Duodenal mucosa (tissue), 2 donors: ENCODE measurements around the gene METRNL.
A peak's percentile ranks its signal among the peaks of the same experiment; 100 is the strongest.

Experiments used
- H3K27ac ChIP-seq: one replicate; pipeline ENCODE4 v1.7.0; 2013; ENCODE audit warnings: low read depth, low read length
- H3K27me3 ChIP-seq, 2 donors: one replicate each; pipeline ENCODE4 v1.7.0; 2013; ENCODE audit warnings: low read length in 2 of 2, control low read depth in 1 of 2; ENCODE audit not compliant: insufficient read depth in 2 of 2, control insufficient read depth in 1 of 2
- H3K36me3 ChIP-seq, 2 donors: one replicate each; pipeline ENCODE4 v1.7.0; 2013; ENCODE audit warnings: low read length in 2 of 2, control low read depth in 1 of 2; ENCODE audit not compliant: insufficient read depth in 2 of 2, control insufficient read depth in 1 of 2
- H3K4me1 ChIP-seq, 2 donors: one replicate each; pipeline ENCODE4 v1.7.0; 2013; ENCODE audit warnings: low read length in 2 of 2, control low read depth in 1 of 2; ENCODE audit not compliant: insufficient read depth in 2 of 2, control insufficient read depth in 1 of 2
- H3K4me3 ChIP-seq, 2 donors: one replicate each; pipeline ENCODE4 v1.7.0; 2013; ENCODE audit warnings: low read length in 2 of 2, low read depth in 1 of 2
- H3K9ac ChIP-seq, 2 donors: one replicate each; pipeline ENCODE4 v1.7.0; 2013; ENCODE audit warnings: low read length in 2 of 2, low read depth in 1 of 2
- H3K9me3 ChIP-seq, 2 donors: one replicate each; pipeline ENCODE4 v1.7.0; 2013; ENCODE audit warnings: low read length in 2 of 2, control low read depth in 1 of 2; ENCODE audit not compliant: control insufficient read depth in 1 of 2

METRNL gene

DNA sequence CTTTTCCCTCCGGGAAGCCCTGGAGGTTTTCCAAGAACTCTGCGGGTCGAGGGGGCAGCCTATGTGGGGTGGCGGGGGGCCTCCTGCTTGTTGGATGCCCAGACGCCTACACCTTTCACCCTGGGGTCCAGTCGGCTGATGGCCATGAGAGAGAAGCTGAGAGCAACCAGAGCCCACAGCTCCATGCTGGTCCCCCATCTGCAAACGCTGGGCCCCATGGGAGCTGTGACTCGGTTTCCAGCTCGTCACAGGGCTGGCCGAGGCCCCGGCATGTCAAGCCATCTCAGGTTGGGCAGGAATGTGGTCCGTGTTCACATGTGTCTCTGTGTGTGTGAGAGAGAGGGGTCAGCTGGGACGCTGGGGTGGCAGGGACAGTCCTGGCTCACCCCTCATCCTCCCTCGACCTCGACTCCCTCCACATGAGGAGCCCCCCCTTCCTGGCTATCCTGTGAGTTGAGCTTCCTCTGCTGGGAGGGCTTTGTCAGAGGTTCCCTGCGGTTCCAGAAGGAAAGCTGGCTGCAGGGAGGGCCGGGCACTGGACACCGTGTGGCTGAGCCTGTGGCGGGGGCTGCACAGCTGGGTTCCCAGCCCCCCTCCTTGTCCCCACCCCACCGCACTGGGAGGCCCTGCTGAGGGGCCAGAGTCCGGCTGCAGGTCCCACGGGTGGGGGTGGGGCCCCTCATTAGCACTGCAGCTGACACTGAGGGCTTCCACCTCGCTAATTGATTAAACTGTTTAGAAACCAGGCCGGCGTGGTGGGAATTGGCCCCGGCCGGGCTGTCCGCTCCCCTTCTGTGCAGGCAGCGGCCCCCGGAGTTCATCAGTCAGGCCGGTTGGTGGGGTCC is 19.1 kb downstream of the METRNL start:
- Histone ChIP-seq H3K27ac (no peak overlapping the region), H3K27me3 (peaks cover 0 to 3% of the 10 kb centered on the region in 2 donors), H3K4me3 (peak overlapping the region; percentile 16 to 22), H3K36me3 (peaks cover 21 to 34% of the 10 kb centered on the region in 2 donors), H3K9me3 (no peaks in the 10 kb centered on the region), H3K9ac (peak overlapping the region in 1 of 2 donors; percentile 12), H3K4me1 (peaks cover 38 to 43% of the 10 kb centered on the region in 2 donors)

DNA sequence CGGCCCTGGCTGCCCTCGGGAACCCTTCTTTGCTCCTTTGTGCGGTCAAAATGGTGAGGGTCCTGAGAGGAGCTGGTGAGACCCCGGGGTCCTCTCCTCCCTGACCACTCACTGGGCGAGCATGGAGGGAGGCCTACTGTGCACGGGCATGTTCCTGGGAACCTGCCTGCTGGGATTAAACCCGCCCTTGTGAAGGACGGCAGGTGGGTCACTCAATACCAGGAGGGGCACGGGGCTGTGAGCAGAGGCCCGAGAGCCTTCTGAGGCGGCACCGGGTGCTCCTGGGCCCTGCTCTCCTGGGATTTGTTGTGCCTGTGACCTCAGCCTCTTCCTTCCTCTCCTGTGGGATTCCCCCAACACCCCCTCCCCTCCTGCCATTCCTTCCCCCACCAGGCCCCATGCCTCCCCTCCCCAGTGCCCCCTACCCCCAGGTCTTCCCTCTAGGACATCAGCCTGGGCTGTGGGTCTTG is 19.7 kb downstream of the METRNL start:
- Histone ChIP-seq H3K4me3 (no peak overlapping the region), H3K4me1 (peaks cover 38 to 43% of the 10 kb centered on the region in 2 donors), H3K27ac (no peak overlapping the region), H3K9ac (peak overlapping the region in 1 of 2 donors; percentile 12), H3K27me3 (peaks cover 0 to 3% of the 10 kb centered on the region in 2 donors), H3K36me3 (peaks cover 18 to 27% of the 10 kb centered on the region in 2 donors), H3K9me3 (no peaks in the 10 kb centered on the region)

DNA sequence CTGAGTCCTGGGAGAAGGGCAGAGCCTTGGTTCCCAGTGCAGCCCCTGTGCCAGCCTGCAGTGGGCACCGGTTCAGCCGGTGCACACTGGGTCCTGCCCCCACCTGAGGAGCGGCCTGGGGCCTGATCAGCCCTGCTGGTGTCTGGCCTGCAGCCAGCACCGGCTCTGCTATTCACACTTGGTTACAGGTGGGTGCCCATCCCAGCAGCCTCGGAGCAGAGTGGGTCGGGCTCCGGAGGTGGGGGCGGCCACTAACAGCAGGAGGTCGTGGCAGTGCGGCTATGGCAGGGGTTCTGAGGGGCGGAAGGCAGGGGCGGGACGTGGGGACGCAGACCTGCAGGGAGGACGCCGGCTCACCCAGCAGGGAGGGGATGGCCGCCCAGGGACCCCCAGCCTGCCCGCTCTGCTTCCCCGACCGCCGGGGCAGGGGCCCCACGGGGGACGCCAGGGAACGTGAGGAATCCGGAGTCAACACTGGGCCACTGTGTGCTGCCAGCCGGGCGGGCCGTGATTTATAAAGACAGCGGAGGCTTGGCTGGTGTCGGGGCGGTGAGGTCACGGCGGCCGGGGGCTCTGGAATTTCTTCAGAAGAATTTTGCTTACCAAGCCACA is 20.3 kb downstream of the METRNL start:
- H3K9ac ChIP-seq = peak overlapping the region in 1 of 2 donors; percentile 12

DNA sequence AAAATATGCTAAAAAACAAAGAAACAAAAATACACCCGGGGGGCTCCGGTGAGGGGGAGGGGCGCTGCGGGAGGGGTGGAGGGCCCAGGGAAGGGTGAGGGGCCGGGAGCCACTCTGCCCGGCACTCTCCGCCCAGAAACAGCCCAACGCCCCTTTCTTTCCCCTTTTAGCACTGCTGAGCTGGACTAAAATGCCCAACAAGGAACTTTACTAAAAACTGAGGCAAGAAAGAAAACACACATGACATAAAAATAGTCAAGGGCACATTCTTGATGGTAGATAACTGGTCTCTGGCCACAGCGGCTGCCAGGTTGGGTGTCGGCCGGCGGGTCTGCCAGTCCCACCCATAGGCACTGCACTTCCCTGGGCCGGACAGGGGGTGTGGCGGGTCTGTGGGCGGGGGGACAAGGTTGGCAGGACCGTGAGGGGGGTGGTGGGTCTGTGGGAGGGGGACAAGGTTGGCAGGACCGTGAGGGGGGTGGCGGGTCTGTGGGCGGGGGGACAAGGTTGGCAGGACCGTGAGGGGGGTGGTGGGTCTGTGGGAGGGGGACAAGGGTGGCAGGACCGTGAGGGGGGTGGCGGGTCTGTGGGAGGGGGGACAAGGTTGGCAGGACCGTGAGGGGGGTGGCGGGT is 20.9 kb downstream of the METRNL start:
- peaks cover 6 to 15% of the 10 kb centered on the region in 2 donors for H3K36me3 ChIP-seq
- H3K9ac ChIP-seq = no peak overlapping the region
- peaks cover 0 to 3% of the 10 kb centered on the region in 2 donors for H3K27me3 ChIP-seq
- H3K27ac ChIP-seq = no peak overlapping the region
- H3K4me3 ChIP-seq = peak overlapping the region in 1 of 2 donors; percentile 3
- no peaks in the 10 kb centered on the region for H3K9me3 ChIP-seq
- peaks cover 38 to 43% of the 10 kb centered on the region in 2 donors for H3K4me1 ChIP-seq

More for the DNA sequence above, 20.3 kb downstream of the METRNL start:
- H3K4me3 ChIP-seq = peak overlapping the region in 1 of 2 donors; percentile 3
- H3K27me3 ChIP-seq = peaks cover 0 to 3% of the 10 kb centered on the region in 2 donors
- no peaks in the 10 kb centered on the region for H3K9me3 ChIP-seq
- peaks cover 38 to 43% of the 10 kb centered on the region in 2 donors for H3K4me1 ChIP-seq
- H3K36me3 ChIP-seq = peaks cover 13 to 22% of the 10 kb centered on the region in 2 donors
- H3K27ac ChIP-seq = no peak overlapping the region

DNA sequence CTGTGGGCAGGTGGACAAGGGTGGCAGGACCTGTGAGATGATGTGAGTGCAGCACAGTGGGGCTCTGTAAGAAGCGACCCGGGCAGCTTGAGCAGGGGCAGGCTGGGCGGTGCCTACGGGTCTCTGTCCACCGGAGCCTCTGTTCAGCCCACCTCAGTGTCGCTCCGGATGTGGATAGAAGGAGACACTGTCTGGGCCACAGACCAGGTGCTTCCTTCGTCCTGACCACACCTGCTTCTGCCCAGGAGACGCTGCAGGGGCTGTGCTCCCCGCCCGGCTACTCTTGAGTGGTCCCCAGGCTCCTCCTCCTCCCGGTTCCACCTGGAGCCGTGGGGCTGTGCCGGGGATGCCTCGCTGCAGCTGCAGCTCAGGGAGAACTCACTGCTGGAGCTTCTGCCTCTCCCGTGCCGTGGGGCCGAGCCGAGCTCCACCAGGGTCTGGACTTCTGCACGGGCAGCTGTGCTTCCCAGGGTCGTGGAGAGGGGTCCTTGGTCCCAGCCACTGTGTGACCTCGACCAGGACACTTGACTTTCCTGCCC is 21.5 kb downstream of the METRNL start:
- Histone ChIP-seq H3K4me1 (peaks cover 38 to 43% of the 10 kb centered on the region in 2 donors), H3K9ac (peak overlapping the region; percentile 4 to 38), H3K27me3 (peaks cover 0 to 4% of the 10 kb centered on the region in 2 donors), H3K27ac (no peak overlapping the region), H3K9me3 (no peaks in the 10 kb centered on the region), H3K4me3 (no peak overlapping the region), H3K36me3 (peaks cover 3 to 9% of the 10 kb centered on the region in 2 donors)

DNA sequence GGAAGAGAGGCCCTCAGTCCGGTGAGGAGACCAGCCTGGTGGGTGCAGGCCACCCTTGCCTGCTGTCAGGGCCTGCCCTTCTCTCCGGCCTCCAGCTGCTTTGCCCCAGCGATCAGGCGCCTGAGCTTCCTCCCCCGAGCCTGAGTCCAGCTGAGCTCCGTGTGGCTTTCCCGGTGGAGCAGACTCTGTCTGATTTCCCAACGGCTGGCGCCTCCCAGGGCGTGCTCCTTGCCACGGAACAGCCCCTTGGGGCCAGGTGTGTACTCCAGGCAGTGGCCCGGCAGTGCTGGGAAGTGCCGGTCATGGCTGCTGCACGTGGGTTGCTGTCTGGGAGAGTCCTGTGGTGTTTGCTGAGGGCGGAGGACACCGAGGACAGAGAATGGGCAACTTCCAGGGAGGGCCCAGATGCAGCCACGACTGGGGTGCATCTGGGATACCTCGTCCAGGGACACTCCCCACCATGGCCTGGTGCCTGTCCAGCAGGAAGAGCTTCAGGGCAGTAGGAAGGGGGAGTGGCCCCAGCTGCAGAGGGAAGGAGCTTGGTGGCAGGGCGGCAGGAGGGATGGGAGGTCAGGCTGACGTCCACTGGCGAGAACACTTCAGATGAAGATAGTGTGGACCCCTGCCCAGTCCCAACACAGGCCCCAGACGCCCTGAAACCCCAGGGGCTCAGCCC is 22.5 kb downstream of the METRNL start:
- H3K4me1 ChIP-seq = peaks cover 38 to 40% of the 10 kb centered on the region in 2 donors
- H3K4me3 ChIP-seq = no peak overlapping the region
- no peak overlapping the region for H3K27ac ChIP-seq
- peak overlapping the region; percentile 4 to 38 for H3K9ac ChIP-seq
- H3K36me3 ChIP-seq = no peaks in the 10 kb centered on the region
- no peaks in the 10 kb centered on the region for H3K9me3 ChIP-seq
- H3K27me3 ChIP-seq = peaks cover 0 to 10% of the 10 kb centered on the region in 2 donors

DNA sequence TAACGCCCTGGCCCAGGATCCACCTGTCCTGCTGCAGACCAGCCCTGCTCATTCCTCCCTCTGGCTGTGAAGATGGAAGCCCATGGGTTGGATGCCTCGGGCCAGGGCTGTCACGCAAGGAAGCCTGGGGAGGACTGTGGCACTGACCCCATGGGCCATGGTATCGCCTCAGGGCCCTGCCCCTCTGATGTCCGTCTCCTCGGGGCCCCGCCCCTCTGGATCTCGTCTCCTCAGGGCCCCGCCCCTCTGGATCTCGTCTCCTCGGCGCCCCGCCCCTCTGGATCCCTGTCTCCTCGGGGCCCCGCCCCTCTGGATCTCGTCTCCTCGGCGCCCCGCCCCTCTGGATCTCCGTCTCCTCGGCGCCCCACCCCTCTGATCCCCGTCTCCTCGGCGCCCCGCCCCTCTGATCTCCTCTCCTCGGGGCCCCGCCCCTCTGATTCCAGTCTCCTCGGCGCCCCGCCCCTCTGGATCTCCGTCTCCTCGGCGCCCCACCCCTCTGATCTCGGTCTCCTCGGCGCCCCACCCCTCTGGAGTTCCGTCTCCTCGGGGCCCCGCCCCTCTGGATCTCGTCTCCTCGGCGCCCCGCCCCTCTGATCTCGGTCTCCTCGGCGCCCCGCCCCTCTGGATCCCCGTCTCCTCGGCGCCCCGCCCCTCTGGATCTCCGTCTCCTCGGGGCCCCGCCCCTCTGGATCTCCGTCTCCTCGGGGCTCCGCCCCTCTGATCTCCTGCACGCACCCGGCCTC is 24.0 kb downstream of the METRNL start:
- H3K9me3 ChIP-seq = no peaks in the 10 kb centered on the region
- H3K27ac ChIP-seq = no peak overlapping the region
- no peaks in the 10 kb centered on the region for H3K36me3 ChIP-seq
- peaks cover 0 to 17% of the 10 kb centered on the region in 2 donors for H3K27me3 ChIP-seq
- no peak overlapping the region for H3K9ac ChIP-seq
- H3K4me3 ChIP-seq = no peak overlapping the region
- H3K4me1 ChIP-seq = peaks cover 36 to 37% of the 10 kb centered on the region in 2 donors

DNA sequence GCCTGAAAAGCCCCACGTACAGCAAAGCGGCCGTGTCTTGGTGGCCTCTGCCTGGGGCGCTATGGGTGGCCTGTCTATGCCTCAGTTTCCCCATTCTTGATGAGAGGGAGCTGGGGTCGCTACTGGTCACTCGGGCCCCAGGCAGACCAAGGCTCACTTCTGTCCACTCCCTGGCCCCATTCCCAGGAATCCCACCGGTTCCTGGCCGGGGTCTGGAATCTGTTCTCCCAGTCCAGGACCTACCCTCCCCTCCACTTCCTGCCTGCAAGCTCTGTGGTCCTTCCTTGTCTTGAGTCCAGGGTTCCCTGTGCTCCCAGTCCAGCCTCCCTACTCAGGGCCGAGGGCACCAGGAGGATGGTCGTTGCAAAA is 24.5 kb downstream of the METRNL start:
- Histone ChIP-seq H3K9me3 (no peaks in the 10 kb centered on the region), H3K4me3 (no peak overlapping the region), H3K27me3 (peaks cover 1 to 21% of the 10 kb centered on the region in 2 donors), H3K27ac (no peak overlapping the region), H3K36me3 (no peaks in the 10 kb centered on the region), H3K4me1 (peaks cover 30 to 32% of the 10 kb centered on the region in 2 donors), H3K9ac (no peak overlapping the region)
